AG09309 (cell line): Measurements from ENCODE around the gene GLT6D1.

Source experiments
- DNase-seq: peaks from one replicate; pipeline ENCODE4 v3.0.0-alpha.2; 2010; ENCODE audit warnings: low read depth
- H3K4me3 ChIP-seq: 2 replicates; pipeline ENCODE4 v1.5.1; 2011; ENCODE audit warnings: mild to moderate bottlenecking, low read depth, low read length, moderate library complexity; ENCODE audit not compliant: control insufficient read depth
- TF ChIP-seq, protein P1 (sequence below): IDR thresholded peaks from 2 replicates; pipeline ENCODE4 v1.5.1; 2011; ENCODE audit warnings: mild to moderate bottlenecking, low read depth, low read length, inconsistent platforms; ENCODE audit not compliant: insufficient read depth, control insufficient read depth; ENCODE audit errors: missing control alignments

The GLT6D1 gene

GRCh38 chr9:135608294-135608998 lies 30.9 kb downstream of the GLT6D1 start:
- DNase-seq = no peak
- H3K4me3 ChIP-seq = no peak overlapping the region
- TF ChIP-seq, protein P1, sequence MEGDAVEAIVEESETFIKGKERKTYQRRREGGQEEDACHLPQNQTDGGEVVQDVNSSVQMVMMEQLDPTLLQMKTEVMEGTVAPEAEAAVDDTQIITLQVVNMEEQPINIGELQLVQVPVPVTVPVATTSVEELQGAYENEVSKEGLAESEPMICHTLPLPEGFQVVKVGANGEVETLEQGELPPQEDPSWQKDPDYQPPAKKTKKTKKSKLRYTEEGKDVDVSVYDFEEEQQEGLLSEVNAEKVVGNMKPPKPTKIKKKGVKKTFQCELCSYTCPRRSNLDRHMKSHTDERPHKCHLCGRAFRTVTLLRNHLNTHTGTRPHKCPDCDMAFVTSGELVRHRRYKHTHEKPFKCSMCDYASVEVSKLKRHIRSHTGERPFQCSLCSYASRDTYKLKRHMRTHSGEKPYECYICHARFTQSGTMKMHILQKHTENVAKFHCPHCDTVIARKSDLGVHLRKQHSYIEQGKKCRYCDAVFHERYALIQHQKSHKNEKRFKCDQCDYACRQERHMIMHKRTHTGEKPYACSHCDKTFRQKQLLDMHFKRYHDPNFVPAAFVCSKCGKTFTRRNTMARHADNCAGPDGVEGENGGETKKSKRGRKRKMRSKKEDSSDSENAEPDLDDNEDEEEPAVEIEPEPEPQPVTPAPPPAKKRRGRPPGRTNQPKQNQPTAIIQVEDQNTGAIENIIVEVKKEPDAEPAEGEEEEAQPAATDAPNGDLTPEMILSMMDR = no peak

GRCh38 chr9:135607401-135608293 lies 31.7 kb downstream of the GLT6D1 start:
- no peak overlapping the region for H3K4me3 ChIP-seq
- TF ChIP-seq, protein P1 = no peak
- DNase-seq = no peak

DNA sequence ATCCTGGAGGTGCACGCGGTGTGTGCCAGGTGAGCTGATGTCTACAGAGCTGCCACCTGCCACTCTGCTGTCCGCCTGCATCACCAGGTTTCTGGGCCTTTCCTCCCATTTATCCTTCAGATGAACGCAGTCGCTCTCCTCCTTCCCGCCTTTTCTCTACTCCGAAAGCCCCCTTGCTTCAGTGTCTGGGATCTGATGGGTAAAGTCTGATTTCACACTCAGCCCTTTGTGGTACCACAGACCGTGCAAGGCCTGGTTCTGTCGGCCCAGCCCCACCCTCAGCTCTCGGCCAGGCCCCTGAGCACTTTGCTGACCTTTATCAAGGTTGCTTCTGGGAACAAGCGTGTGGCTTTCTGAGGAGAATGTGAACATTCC lies 32.5 kb downstream of the GLT6D1 start:
- H3K4me3 ChIP-seq = no peak overlapping the region
- DNase-seq = no peak
- TF ChIP-seq, protein P1 = no peak

DNA sequence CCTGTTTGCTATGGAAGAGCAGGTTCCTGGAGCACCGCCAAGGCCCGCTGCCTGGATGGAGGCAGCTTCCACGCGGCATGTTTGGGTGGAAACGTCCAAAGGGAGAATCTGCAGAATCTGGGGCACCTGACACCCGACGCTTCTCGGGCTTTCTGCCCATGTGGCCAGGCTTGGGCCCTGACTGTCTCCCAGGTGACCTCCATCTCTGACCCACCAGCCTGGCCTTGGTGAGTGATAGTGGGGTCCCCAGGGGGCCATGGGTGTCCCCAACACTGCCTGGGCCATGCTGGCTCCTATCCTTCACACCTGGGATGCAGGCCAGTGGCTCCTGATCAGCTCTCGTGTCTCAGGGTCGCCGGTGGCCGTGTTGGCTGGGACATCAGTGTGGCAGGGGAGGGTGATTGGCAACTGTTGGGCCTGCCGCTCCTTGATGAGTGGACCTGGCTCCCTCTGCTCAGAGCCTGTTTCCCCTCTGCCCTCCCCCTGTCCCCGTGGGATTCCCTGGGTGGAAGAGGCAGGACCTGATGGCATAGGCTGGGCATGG lies 34.0 kb downstream of the GLT6D1 start:
- H3K4me3 ChIP-seq = no peak overlapping the region
- no peak for DNase-seq
- TF ChIP-seq, protein P1 = no peak

- H3K4me3 ChIP-seq = no peak overlapping the region
- TF ChIP-seq, protein P1 = no peak
- no peak for DNase-seq
Observed at GRCh38 chr9:135604437-135605237, 34.7 kb downstream of the GLT6D1 start.
